CD1c-positive myeloid dendritic cell (primary cell): Measurements from ENCODE around the gene SIGLEC12.
"Not testable (repeated sequence)": the region's sequence is repeated elsewhere in the genome, so short reads cannot be mapped to it uniquely, and the experiment has no call there.

Source experiments
- DNase-seq: peaks from one replicate; pipeline ENCODE4 v3.0.0-alpha.2; 2016; ENCODE audit errors: extremely low spot score

The SIGLEC12 gene

DNA sequence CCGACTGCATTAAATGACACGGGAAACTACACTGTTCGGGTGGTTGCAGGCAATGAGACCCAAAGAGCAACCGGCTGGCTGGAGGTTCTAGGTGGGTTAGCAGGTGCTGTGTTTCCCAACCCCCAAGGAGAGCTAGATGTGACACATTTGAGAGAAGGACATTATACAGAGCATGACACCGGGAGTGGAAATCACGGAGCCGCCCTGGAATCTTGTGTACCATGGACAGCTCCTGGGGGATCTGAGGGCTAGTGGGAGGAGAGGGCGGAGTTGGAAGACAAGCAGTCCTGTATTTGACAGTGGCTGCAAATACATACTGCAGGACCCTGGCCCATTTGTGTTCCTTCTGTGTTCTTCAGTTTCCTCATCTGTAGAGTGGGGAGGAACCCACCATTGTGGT lies 21.0 kb downstream of the SIGLEC12 start:
- peak; percentile 37 for DNase-seq

DNA sequence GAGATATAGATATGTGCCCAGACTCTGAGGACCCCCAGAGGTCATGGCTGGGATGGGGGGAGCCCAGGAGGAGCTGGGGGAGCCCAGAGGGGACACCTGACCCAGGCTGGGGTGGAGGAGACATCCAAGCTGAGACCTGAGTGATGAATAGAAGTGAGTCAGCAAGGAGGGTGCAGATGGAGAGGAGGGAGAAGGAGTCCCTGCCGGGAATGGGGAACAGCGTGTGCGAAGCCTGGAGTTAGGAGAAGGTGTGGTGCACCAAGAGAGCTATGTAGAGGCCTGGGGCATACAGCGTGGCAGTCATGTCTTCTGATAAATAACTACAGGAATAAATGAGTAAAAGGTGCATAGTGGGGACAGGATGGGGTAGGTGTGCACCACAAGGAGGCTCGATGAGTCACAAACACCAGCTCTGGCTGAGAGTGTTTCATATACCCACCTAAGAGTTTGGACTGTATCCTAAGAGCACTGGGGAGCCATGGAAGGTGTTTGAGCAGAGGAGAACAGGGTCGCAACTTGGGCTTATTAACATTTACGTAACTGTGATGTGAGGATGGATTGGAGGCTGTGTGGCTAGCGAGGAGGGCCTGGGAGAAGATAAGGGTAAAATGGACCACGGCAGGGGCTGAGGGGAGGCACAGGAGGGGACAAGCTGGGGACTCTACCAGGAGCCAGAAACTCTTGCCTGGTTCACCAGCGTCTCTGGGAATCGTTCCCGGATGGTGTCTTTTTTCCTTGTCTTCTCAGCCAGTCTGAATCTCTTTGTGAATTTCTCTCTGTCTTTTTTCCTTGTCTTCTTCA lies 21.9 kb downstream of the SIGLEC12 start:
- DNase-seq: no peak

DNA sequence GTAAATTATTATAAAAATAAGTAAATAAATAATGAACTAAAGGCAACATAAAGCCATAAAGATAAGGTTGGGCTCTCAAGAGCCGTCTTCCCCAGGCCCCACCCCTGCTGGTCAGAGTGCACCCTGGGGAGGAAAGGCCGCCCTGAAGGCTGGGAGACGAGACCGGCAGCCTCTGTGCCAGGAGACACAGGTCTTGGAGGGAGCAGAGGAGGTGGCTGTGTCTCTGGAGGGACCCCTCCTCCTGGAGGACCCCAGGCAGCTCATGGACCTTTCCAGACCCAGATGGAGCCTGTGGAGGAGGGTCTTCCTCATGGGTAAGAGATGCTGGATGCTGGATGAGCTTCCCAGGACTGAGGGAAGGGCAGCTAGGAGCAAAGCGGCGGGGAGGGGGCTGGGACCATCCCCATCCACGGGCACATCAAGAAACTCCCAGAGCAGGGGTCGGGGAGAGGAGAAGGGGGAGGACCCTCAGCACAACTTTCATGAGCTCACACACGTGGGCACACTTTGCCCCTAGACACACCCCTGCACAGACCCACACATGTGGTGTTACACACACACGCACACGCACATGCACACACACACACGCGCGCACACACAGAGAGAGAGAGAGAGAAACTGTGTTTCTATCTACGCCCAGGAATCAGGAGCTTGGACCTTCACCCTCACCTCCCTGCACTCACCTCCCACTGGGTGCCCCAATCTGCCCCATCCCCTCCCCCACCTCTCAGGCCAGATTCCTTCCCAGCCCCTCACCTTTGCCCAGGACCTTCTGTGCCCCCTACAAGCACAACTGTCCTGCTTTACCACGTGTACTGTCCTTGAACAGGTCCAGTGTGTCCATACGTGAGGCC lies 23.0 kb downstream of the SIGLEC12 start, which contains the start of gene CEACAM18:
TSS of gene CEACAM18 (plus strand) at position 159 of the 854 bp plus-strand sequence.
- DNase-seq: no peak

DNA sequence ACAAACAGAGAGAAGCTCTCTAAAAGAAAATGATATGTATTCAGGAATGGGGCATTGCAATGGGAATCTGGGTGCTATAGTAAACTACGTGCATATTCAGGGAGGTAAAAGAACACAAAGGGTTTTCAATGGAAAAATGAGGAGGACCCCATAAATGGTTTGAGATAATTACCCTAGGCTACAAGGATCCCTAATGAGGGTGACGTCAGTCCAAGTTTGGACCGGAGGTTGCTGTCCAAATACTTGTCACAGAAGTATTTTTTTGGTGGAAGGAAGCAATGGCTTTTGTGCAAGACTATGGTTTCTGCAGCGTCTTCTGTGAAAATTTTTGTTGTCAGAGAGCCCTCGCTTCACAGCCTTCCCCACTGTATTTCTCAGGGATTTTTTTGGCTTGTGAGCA lies 24.3 kb downstream of the SIGLEC12 start:
- no peak for DNase-seq

DNA sequence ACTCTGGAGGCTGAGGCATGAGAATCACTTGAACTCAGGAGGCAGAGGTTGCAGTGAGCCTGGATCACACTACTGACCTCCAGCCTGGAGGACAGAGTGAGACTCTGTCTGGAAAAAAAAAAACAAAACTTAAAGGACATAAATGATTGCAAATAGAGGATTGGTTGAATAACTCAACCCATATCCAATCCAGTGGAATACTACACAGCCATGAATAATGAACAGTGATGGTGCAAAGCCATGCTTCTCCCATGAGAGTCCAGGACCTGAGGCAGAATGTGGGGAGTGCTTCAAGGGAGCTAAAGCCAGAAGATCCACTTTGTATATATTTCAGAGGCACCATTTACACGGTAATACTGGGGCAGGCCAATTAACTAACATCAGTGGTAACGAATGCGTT lies 25.4 kb downstream of the SIGLEC12 start:
- DNase-seq: no peak

DNA sequence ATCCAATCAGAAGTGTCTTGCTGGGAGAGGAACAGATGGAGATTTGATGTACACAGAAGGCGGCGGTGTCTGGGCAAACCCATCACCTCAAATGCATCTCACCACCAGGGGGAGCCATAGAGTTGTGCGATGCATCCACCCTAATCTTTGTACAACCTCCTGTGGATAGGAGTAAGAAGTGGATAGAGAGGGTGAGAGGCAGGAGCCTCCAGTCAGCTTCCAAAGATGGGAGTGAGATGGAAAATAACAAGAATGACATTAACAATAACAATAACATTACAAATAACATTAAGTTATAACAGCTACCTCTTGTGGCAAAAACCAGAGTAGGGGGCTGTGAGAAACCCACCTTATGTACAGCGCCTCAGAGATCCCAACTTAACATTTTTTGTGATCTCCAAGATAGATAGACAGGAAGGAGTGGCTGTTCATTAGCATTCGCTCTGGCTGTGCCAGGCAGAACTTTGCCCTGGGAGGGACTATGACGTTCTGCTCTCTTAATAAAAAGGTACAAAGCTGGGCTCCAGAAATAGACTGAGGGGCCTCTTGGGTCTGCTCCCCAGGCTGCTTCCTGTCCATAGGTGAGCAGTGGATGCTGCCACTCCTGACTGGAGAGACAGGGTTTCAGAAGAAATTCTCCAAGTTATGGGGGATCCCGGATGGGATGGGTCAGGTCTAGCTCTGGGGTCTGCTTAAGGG lies 28.4 kb downstream of the SIGLEC12 start:
- peak; percentile 87 for DNase-seq

DNA sequence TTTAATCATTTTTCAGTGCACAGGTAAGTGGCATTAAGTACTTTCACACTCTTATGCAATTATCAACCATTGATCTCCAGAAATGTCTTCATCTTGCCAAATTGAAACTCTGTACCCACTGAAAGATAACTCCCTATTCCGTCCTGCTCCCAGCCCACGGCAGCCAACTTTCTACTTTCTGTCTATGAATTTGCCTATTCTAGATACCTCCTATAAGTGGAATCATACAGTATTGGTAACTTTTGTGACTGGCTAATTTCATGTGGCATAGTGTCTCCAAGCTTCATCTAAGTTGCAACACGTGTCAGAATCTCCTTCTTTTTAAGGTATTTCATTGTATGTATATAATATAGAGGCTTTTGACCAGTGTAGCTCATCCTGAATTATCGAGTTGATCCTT lies 29.0 kb downstream of the SIGLEC12 start:
- no peak for DNase-seq

DNA sequence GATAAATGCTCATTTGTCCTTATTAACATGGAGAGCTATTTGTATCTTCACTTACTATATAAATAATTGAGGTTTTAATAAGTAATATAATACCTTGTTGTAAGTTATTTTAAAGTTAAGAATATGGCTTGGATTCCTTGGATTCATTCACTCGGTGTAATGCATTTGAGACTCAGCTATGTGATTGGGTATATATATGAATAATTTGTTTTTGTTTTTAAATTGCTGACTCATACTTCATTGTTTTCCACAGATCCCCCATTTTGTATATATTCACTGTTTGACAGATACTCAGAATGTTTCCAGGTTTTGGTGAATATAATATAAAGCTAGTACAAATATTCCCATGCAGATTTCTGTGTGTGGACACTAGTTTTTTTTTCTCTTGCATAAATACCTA lies 30.1 kb downstream of the SIGLEC12 start:
- DNase-seq: no peak

DNA sequence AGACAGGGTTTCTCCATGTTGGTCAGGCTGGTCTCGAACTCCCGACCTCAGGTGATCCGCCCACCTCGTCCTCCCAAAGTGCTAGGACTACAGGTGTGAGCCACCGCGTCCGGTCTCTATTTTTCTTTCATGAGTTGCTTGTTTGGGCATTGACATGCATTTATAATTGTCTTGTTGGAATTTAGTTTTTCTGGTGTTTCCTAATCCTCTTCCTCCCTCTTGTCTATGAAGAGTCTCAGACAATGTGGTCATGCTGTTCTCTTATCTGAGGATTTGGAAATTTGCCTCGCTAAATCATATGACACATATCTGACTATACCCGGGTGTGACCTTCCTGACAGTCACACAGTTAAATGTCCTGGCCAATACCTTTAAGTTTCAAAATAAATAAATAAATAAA lies 30.6 kb downstream of the SIGLEC12 start:
- peak; percentile 28 for DNase-seq

DNA sequence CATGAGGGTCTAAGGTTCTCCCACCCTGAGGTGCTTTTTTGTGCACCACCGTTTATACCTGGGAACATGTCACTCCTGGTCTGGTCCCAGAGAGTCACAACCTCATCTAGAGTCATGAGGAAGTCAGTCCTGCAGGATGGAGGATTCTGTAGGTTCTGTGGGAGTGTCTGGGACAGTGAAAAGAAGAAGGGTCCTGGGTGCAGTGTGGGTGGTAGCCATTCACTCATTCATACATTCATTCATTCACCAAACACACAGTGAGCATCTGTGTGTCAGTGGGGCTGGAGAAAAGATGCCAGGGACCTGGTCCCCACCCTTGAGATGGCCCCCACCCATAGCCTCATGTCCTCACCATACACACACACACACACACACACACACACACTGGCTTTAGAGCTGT lies 32.0 kb downstream of the SIGLEC12 start:
- DNase-seq: no peak

DNA sequence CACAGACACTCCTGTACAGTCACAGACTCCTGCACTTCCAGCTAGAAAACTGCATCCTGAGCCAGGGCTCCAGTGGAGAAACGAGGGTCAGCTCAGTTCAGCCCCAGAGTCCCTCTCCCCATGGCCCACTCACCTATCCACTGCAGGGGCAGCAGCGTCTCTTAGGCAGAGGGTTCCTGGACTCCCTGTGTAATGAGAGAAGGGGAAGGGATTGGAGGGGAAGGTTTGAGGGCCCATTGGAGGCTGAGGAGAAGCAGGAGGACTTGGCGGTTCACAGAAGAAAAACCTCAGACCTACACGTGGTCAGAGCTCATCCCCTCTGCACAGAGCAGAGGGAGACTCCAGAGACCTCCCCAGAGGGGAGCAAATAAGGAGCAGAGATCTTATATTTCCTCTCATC lies 32.4 kb downstream of the SIGLEC12 start:
- no peak for DNase-seq

DNA sequence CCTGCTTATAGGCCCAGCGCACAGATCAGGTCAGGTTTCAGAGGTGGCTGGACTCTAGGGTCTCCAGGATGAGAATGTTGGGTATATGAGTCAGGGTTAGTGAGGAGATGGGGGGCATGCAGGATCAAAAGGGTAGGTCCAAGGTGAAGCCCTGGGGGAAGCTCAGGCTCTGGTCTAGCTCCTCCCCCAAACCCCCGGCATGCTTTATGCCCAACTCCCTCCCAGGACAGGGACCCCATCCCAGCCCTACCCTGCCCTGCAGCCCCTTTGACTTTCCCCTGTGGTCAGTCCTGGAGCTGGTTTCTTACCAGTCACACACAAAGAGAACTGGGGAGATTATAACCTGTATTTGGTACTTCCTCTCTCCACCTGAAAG lies 33.1 kb downstream of the SIGLEC12 start:
- DNase-seq: no peak

DNA sequence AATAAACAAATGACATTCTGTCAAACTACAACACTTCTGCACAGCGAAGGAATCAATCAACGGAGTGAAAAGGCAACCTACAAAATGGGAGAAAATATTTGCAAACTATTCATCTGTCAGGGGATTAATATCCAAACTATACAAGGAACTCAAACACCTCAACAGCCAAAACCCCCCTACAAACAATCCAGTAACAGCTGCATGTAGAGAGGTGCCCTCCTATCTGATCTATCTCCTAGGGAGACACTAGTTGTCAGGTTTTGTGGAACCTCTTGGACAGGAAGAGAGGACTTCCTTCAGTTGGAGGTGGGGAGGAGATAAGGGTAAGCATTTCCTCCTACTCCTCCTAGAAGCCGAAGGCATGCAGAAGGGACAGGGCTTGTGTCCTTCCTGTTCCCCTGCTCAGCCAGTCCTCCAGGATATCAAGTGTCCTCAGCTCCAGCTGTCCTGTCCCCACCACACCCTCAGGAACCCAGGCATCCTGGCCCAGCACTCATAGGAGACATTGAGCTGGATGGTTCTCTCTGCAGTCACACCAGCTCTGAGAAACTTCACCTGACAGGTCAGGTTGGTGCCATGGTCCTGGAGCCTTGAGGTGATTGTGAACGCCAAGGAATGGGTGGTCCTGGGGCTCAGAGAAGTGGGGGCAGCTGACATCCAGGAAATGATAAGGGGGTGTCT lies 33.6 kb downstream of the SIGLEC12 start:
- peak; percentile 37 for DNase-seq

DNA sequence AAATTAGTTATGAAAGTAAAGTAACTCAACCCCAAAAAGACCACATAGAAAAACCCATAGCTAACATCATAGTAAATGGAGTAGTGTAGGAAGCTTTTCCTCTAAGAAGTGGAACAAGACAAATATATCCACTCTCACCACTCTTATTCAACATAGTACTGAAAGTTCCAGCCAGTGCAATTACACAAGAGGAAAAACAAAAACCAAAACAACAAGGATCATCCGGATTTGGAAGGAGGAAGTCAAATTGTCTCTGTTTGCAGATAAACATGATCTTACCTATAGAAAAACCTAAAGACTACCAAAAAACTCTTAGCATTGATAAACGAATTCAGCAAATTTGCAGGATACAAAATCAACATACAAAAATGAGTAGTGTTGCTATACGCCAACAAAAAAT lies 34.9 kb downstream of the SIGLEC12 start:
- DNase-seq: peak; percentile 38

DNA sequence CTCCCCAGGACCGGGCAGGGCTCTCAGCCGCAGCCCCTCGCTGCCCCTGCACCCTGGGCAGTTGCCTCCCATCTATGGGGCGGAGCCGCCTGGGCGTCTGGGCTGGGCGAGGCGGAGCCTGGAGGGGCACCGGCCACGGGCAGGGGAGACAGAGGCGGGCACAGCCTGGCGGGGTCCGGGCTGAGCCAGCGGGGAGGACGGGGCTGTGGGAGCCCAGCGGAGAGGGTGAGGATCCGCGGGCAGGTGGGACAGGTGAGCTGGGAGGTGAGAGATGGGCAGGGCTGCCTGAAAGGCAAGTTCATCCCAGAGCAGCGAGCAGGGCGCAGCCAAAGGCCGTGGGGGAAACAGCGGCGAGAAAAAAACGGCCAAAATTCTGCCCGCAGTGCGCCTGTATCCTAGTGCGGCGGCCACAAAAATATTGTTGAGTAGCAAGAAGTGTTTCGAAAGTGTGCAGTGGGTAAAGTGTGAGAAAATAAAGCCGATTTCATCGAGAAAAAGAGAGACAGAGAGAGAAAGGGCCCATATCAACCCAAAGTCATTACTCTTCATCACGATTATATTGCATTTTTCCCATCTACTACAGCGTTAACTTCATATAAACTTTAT lies 37.5 kb downstream of the SIGLEC12 start:
- DNase-seq: not testable (repeated sequence)

DNA sequence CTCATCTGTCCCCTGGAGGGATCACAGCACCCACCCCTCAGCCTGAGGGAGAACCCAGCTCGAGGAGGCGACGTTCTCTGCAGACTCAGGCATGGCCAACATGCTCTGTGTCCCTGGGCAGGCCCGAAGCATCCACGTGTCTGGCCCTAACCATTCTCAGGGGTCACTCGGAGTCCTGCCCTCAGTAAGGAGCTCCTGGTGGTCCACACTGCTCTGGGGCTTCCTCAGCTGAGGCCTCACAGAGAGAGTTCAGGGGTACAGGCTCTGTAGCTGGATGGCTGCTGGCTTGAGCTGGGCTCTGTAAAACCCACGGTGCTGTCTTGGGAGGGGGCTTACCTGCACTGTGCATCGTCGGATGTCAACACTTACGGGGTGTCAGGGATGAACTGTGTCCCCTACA lies 38.9 kb downstream of the SIGLEC12 start:
- DNase-seq: no peak

DNA sequence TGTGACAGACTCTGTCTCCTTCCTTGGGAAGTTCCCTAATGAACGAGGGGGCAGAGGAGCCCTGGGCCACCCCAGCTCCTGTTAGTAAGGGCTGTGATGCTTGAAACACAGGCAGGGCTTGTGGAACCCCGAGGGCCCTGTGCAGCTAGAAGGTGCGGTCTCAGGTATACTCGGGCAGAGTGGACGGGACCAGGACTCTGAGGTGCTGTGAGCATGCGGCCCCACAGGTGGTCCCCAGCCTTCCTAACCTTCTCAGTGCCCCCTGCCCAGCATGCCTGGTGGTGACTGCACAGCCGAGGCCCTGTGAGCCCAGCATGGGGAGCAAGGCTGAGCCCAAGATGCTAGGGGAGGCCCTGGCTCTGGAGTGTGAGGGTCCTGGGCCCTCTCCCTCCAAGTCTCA lies 39.3 kb downstream of the SIGLEC12 start:
- DNase-seq: no peak

DNA sequence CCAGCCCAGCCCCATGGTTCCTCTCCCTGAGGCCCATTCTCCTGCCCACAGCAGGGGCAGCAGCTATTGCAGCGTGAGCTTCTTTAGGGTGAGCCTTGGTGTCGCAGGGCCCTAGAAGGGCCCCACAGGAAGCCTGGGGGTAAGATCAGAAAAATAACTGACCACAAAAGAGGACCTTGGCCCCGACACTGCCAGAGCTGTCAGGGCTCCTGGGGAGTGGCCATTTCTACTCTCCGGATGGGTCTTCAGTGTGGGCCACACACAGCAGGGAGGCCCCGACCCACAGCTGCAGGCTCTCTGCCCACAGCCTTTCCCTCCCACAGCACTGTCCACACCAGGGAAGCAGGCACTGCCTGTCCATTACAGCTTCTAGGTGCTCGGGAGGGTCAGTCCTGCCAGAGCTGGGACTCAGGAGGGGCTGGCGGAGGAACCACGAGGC lies 39.9 kb downstream of the SIGLEC12 start:
- DNase-seq: peak; percentile 70

DNA sequence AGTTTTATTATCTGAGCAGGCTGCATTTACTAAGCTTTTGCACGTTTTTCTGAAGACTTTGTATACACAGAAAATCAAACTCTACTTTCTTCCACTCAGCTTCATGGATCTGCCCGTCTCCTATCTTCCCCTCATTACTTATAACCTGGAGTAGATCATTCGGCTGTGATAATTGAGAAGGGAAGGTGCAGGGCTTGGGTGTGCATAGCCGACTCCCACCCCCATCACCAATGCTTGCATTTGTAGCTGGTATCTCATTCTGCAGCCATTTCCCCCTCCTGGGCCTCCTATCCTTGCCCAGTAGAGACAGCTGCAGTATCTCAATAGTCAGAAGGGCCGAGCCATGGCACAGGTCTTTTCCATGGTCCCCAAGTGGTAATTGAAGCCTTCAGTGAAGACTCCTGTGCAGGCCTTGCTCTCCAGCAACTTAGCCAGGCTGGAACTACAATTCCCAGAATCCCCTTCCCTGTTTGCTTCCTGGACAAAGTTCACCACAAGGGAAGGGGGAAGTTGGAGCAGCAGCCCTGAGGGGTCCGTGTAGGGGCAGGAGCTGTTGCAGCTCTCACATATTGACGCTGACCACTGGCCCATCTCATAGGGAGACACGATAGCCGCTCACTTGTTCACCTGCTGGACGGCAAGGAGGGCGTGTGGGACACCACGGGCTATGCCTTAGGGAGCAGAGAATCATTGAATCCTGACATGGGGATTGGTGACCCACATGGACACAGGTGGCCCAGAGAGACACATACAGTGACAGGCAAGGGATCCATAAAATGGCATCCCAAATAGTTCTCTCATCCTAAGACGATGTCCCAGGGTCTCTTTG lies 41.2 kb downstream of the SIGLEC12 start:
- peak; percentile 63 for DNase-seq

DNA sequence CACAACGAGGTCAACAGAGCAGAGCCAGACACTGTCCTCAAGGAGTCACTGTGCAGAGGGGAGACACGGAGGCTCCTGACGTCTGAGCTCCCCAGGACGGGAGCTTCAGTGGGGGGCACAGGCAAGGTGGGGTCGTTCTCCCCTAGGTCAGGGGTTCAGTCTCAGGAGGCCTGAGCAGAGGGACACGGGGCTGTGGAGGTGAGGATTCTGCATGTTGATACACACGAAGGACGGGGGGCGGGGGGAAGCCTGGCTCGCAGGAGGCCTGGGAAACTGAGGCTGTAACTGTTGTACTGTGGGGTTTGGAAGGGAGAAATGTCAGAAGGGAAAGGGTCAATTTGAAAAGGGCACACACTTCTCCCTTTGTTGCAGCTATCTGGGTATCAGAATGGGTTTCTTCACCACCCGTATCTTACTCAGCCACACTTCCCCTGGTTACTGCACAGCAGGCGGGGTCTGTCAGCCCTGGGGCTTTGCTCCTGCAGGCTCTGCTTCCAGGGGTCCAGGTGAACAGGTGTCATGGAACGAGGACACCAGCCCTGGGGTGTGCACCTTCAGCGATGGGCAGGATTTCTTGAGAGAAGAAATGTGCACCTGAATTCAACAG lies 42.6 kb downstream of the SIGLEC12 start:
- no peak for DNase-seq
